SKM-1 treated with dmso at 0.1 percent for 144 hours (cell line): ENCODE data around the gene PTPRN2.
"Not testable (repeated sequence)": the region's sequence is repeated elsewhere in the genome, so short reads cannot be mapped to it uniquely, and the experiment has no call there.

ENCODE experiments used
- DNase-seq: peaks from one replicate; lab custom pipeline; 2025; ENCODE audit not compliant: unreplicated experiment; lab: John Stamatoyannopoulos, UW

The PTPRN2 gene

DNA sequence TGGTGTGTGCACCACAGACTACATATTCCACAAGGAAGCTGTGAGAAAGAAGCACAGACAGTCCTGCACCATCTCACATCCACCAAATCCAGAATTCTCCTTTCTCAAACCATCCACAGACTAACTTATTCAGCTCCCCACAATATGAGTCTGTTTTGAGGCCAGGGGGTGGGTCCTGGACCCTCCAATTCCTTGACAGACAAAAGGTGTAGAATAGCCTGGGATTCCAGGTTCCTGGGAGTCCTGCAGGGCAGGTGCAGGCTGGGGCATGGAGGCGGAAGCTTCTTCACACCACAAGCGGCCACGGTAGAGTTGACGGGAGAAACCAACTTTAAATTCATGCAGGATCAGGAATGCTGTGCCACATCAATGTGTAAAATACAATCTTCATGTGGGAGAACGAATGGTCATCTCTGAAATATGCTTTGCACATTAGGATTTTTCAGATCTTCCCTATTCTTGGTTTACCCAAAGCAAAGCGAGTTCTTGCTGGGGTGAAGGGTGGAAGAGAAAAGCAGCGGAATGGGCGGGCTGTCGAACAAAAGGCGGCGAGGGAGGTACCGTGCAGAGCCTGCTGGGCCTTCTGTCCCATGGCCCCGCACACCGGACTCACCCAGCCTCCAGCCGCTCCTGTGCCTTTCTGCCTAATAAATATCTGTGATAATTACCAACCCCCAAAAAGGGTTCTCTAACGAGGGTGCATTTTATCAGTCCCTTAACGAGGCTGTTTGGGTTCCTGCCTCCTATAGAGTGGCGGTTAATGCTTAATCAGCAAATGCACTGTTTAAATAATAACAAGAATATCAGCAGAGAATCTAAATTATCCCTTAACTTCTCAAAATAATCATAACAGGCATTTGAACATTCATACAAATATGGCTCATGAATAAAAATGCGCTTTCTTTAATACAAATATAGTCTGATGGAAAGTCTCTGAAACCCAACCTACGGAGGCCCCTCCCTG is 736.9 kb downstream of the PTPRN2 start:
- DNase-seq = no peak

DNA sequence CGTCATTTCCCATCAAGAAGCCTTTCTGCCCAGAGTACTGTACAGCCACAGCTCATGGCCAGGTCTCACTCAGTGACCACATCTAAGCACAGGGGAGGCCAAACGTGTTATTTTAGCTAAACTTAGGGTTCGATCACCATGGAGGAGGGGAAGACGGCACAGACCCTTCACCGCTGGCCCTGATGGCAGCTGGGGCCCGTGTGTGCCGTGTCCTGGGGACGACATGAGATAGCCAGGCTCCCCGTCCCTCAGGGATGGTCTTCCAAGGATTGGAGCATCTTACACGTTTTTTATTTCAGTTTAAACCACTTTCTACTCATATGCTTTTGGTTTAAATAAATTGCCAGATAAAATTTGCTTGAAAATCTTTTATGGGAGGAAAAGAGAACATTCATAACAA is 737.9 kb downstream of the PTPRN2 start:
- DNase-seq = no peak

DNA sequence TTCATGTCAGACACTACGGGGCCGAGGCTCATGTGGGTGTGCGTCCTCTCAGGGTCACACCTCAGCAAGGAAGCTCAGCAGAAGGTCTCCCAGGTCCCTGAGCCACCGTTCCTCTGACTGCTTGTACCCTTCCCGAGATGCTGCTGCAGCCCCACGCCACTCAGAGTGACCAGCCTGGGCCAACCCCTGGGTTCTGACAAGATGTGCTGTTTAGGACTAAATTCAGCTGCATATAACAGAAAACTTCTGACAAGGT is 738.4 kb downstream of the PTPRN2 start:
- no peak for DNase-seq

DNA sequence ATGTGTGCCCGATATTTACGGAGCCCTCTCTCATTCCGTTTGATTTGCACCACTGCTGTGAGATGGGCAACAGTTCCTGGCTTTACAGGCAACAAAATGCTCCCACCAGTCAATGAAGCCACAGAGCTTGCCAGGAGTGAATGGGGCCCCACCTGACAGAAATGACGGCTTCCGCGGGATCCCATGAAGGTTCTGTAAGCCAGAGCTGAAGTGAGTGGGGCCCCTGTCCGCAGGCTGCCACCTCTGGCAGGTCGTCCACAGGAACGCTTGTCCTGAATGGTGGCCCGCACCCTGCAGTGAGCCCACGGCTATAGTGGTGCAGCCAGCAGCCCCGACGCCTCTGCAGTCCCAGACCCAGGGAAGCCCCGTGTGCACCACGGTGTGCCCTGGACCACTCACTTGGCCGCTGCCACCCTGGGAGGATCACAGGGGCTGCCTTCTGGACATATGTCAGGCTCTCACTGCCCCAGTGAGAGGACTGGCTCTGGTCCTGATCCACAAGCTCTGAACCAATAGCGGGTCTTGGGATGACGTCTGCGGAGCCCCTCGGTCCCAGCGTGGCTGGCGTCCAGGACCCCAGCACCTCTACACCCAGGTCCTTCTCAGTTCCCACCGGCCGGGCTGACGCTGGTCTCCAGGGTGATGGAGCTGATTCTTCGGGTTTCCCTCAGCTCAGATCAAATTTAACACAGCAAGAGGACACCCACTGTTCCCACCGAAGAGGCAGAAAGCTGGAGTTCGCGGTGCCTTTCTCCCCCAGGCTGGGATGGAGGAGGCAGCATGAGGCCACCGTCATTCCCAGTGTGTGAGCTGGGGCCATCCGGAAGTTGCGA is 738.9 kb downstream of the PTPRN2 start:
- no peak for DNase-seq

DNA sequence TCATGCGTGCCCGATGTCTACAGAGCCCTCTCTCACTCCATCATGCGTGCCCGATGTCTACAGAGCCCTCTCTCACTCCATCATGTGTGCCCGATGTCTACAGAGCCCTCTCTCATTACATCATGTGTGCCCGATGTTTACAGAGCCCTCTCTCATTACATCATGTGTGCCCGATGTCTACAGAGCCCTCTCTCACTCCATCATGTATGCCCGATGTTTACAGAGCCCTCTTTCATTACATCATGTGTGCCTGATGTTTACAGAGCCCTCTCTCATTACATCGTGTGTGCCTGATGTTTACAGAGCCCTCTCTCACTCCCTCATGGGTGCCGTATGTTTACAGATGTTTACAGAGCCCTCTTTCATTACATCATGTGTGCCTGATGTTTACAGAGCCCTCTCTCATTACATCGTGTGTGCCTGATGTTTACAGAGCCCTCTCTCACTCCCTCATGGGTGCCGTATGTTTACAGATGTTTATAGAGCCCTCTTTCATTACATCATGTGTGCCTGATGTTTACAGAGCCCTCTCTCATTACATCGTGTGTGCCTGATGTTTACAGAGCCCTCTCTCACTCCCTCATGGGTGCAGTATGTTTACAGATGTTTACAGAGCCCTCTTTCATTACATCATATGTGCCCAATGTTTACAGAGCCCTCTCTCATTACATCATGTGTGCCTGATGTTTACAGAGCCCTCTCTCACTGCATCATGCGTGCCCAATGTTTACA is 739.7 kb downstream of the PTPRN2 start:
- not testable (repeated sequence) for DNase-seq

DNA sequence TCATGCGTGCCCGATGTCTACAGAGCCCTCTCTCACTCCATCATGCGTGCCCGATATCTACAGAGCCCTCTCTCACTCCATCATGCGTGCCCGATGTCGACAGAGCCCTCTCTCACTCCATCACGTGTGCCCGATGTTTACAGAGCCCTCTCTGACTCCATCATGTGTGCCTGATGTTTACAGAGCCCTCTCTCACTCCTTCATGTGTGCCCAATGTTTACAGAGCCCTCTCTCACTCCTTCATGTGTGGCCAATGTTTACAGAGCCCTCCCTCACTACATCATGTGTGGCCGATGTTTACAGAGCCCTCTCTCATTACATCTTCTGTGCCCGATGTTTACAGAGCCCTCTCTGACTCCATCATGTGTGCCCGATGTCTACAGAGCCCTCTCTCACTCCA is 740.9 kb downstream of the PTPRN2 start:
- not testable (repeated sequence) for DNase-seq

DNA sequence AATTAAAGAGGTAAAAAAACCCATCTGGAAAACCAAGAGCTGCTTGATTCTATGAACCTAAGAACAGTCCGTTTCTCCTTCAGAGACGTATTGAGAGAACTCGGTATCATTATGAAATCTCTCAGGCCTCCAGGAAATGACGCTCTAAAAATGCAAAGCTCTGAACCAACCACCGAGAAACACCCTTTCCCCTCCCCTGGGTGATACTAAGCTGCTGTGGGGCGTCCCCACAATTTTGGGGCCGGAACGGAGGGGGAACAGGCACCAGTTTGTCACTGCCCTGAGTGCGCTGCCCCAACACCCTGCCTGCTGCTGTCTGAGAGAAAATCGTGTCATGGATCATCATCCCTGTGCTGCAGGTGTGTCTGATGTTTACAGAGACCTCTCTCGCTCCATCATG is 741.4 kb downstream of the PTPRN2 start:
- DNase-seq = no peak

DNA sequence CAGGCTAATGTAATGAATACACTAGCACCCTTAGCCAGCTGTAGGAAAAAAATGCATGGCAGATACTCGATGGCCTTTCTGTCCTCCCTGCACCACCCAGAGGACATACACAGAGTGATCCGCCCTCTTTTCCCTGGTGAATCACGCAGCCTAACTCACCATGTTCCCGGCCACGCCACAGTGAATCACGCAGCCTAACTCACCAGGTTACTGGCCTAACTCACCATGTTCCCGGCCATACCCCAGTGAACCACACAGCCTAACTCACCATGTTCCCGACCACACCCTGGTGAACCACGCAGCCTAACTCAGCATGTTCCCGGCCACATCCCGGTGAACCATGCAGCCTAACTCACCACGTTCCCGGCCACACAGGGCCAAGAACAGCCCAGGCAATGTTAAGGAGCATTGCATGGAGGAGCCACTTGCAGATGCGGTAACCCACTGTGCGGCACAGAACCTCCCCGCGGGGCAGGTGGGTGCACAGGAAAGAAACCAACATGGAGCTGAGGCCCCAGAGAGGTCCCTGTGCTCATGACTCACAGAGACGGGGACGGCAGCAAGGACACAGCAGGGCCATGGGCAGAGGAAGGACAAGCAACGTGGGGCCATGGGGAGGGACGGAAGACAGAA is 742.3 kb downstream of the PTPRN2 start:
- no peak for DNase-seq

DNA sequence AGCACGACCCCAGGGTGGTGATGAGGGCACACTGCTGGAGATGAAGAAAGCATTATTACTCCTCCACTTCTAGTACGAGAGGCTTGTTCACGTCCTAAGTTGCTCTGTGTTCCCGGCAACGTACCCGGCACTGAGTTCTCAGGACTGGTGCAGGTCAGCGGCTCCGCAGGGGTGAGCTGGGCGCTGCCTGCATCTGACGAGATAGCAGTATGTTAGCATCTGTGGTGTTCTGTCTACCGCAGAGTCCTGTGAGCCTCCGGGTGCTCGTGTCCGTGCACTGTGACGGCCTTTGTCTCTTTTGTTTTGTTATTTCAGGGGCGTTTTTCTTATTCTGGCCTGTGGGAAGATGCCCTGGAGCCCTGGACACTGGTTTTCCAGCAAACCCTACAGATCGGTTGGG is 743.0 kb downstream of the PTPRN2 start:
- DNase-seq = no peak

DNA sequence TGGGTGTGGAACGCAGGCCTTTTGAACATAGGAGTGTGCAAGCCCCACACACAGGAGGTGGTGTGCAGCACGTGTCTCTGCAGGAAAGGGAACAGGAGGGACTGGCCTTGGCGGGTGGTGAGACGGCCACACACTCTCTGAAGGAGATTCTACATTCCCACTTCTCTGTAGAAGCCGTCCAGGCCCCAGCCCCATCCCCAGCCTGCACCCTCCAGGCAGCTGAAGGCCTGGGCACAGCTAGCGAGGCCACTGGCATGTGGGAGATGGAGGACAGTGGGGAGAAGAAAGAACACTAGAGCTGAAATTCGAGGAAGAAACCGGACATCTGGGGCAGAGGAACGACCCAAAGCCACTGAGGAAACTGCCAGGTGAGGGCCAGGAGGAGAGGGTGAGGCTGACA is 743.5 kb downstream of the PTPRN2 start:
- no peak for DNase-seq

DNA sequence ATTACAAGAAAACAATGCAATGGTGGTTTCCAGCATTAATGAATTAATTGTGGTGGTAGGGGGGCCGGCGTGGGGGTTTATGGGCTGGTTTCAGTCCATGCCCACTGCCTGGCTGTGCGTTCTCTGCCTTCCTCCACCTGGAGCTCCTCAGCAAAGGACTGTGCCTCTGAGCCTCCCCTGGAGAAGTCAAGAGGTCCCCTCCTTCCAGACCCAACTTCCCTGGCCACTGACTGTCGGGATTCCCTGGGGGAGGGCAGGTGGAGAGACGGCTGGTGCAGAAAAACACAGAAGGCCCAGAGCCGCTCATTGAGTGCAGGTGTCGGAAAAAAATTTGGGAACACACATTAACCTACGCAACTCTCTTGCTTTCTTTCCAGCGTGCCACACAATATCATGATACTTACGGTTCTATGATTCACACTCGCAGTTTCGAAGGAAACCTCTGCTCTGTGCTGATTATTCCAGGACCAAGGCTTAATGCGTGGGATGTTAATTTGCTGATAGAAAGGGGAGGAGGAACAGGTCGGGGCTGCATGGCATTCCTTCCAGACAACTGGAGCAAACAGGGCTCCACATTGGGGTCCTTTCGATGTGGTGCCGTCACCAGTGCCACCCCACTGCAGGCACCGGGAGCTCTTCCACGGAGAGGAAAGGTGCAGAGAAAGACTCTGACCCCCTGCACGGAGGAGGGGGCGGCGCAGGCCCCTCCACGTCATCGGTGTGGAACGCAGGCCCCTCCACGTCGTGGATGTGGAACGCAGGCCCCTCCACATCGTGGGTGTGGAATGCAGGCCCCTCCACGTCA is 744.1 kb downstream of the PTPRN2 start:
- DNase-seq = no peak

DNA sequence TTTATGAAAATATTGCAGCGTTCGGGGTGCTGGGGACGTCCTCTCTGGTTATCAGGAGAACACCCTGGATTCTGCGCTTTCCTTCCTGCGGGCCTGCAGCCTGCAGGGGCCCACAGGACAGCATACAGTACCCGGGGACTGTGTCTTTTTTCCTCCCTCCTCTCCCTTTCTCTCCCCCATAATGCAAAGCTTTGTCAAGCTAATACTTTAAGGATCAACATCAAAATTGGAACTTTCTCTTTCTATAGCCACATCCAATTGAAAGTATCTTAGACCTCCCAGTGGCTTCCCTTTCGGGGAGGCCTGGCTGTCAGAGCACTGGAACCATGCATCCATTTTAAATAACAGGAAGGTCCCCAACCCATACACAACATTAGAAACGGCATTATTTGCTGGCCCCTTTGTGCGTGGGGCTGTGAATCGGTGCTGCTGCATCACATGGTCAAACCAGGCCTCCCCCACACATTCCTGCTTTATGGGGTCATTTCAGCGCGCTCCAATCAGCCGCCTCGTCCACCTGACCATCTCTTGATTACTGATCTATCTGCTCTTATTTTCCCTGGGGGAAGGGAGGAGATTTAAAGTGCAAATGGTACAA is 745.8 kb downstream of the PTPRN2 start:
- DNase-seq = no peak

DNA sequence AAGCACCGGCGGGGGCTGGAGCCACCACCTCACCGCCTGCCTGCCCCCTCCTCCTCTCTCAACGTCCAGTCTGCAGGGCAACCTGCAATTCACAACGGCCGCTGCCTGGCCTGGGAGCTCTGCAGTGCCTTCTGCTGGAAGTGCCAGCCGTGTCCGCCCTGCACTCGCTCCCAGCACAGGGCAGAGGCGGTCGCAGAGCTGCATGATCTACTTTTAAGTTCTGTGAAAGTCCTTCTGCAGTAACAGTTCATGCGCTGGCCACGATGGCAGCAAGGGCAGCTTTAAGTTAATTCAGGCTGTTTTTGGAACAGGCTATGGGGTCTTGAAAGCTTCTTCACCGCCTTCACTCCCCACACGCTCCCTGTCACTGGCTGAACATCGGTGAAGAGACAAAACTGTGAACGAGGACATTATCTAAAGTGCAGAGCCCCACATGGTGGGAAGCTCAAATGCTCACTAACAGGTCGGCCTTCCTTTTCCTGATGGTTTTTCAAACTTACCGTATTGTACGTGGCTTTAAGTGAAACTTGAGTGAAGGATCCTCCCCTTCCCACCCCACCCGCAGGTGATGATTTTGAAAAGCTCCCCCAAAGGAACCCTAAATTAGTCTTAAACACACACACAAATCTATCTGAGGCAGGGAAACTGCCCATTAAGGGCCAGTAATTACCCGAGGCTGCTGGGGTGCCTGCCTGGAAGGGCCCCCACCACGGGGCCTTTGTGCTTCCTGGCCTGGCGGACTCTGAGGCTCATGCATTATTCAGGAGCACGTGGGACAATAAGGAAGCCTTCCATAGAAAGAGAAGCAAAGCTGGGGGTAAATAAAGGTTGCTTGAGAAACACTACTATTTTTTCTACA is 746.5 kb downstream of the PTPRN2 start:
- no peak for DNase-seq

DNA sequence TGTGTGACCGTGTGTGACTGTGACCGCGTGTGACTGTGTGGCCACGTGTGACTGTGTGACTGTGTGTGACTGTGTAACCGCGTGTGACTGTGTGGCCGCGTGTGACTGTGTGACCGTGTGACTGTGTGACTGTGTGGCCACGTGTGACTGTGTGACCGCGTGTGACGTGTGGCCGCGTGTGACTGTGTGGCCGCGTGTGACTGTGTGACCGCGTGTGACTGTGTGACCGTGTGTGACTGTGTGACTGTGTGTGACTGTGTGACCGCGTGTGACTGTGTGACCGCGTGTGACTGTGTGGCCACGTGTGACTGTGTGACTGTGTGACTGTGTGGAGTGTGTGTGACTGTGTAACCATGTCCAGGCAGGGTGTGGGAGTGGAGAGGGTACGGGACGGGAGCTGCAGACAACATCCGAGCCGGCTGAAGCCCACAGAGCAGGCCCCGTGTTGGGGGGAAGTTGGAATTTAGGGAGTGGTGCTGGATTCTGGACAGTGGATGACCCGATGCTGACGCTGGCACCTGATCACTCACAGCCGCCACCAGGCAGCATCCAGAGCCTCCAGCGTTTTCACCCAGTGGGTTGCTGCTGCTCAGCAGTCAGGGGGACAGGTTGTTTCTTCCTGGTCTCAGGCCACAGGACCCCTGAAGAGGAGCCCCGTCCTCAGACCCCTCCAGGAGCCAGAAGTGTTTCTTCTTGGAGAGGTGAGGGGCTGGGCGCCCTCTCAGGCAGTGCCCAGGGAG is 747.3 kb downstream of the PTPRN2 start:
- DNase-seq = no peak

DNA sequence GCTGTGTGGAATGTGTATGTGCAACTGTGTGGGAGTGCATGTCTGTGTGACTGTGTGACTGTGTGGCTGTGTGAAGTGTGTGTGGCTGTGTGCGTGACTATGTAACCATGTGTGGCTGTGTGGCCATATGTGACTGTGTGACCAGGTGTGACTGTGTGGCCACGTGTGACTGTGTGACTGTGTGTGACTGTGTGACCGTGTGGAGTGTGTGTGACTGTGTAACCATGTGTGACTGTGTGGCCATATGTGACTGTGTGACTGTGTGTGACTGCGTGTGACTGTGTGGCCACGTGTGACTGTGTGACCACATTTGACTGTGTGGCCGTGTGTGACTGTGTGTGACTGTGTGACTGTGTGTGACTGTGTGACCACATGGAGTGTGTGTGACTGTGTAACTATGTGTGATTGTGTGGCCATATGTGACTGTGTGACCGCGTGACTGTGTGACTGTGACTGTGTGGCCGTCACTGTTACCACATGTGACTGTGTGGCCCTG is 747.9 kb downstream of the PTPRN2 start:
- no peak for DNase-seq

DNA sequence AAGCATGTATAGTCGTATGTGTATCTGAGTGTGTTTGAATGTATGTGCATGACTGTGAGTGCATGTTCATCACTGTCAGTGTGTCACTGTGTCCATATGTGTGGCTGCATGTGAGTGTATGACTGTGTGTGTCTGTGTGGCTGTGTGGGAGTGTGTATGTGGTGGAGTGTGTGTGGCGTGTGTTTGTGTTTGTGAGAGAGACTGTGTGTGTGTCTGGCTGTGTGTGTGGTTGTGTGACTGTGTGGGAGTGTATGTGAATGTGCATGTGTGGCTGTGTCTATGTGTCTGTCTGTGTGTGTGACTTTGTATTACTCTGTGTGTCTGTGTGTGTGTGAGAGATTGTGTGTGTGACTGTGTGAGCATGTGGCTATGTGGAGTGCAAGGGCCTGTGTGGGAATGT is 748.4 kb downstream of the PTPRN2 start:
- DNase-seq = no peak

DNA sequence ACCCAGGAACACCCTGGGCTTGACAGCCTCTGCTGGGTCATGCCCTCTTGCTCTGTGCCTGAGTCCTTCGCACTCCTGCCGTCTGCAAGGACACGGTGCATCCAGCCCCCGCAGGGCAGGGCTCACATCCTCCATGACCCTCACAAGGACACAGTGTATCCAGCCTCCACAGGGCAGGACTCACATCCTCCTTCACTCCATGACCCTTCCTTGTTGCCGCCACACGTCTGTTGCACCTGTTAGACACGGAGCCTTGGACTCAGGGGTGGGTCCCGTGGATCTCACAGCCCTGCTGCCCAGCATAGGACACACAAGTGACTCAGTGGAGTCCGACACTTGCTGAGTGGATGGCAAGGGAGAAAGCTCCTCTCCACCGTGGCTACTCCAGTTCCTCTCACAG is 750.1 kb downstream of the PTPRN2 start:
- DNase-seq = no peak

DNA sequence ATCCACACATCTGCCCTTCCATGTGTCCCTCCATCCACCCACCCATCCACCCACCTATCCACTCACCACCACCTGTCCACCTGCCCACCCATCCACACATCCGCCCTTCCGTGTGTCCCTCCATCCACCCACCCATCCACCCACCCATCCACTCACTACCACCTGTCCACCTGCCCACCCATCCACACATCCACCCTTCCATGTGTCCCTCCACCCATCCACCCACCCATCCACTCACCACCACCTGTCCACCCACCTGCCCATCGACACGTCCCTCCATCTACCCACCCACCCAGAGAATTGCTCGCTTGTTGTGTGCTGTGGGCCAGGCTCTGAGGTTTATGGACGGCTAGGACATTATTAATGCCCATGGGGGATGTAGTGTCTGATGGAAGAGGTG is 750.6 kb downstream of the PTPRN2 start:
- no peak for DNase-seq
